HEK293 (cell line): ENCODE data around the gene WHRN.

Source experiments
- CTCF ChIA-PET: fragments of 350-600 bp; formaldehyde crosslinking; extraction: SDS; loops from one replicate; lab custom pipeline; 2021; ENCODE audit warnings: antibody characterized with exemption; lab: Yijun Ruan, JAX
- POLR2A ChIA-PET: fragments of 300-600 bp; formaldehyde crosslinking; extraction: SDS; loops from one replicate; lab custom pipeline; 2020; ENCODE audit warnings: antibody characterized with exemption, inconsistent platforms; lab: Yijun Ruan, JAX
- H3K27ac ChIP-seq: fragments of 200-500 bp; sonication (Bioruptor generic); 2 replicates; pipeline ENCODE4 v1.5.1; 2014; ENCODE audit warnings: low read depth, low read length, control low read depth, inconsistent platforms; ENCODE audit errors: extremely low read depth
- H3K36me3 ChIP-seq, 2 experiments: fragments of 200-500 bp in 1 of 2; sonication (Bioruptor generic) in 1 of 2; 1 replicate in 1 of 2; 2 replicates in 1 of 2; pipeline ENCODE4 v1.5.1; 2014 to 2017; ENCODE audit warnings: inconsistent platforms in 2 of 2, low read length in 2 of 2; ENCODE audit not compliant: control insufficient read depth in 2 of 2, insufficient read depth in 1 of 2
- H3K4me1 ChIP-seq: fragments of 200-500 bp; sonication (Bioruptor generic); 2 replicates; pipeline ENCODE4 v1.5.1; 2014; ENCODE audit warnings: mild to moderate bottlenecking, low read length, inconsistent platforms; ENCODE audit not compliant: control insufficient read depth, insufficient read depth
- H3K4me3 ChIP-seq: 2 replicates; pipeline ENCODE4 v1.5.1; 2011; ENCODE audit warnings: low read depth, mild to moderate bottlenecking, control low read depth, low read length, moderate library complexity
- H3K9me3 ChIP-seq: fragments of 200-500 bp; sonication (Bioruptor generic); 2 replicates; pipeline ENCODE4 v1.5.1; 2014; ENCODE audit warnings: low read depth, low read length, inconsistent platforms; ENCODE audit not compliant: control insufficient read depth, insufficient read depth
- KLF9 ChIP-seq: fragments of 450-650 bp; formaldehyde crosslinking; IDR thresholded peaks from 2 replicates; pipeline ENCODE4 v1.5.1; 2016; ENCODE audit warnings: missing biosample characterization, missing genetic modification characterization, low read depth
- PRDM4 ChIP-seq: fragments of 450-650 bp; formaldehyde crosslinking; IDR thresholded peaks from 2 replicates; pipeline ENCODE4 v1.5.1; 2017; ENCODE audit warnings: missing biosample characterization, missing genetic modification characterization
- SALL2 ChIP-seq: fragments of 450-650 bp; formaldehyde crosslinking; IDR thresholded peaks from 2 replicates; pipeline ENCODE4 v1.5.0; 2017; ENCODE audit warnings: missing biosample characterization, mild to moderate bottlenecking, missing genetic modification characterization, borderline replicate concordance
- SP2 ChIP-seq: fragments of 450-650 bp; formaldehyde crosslinking; IDR thresholded peaks from 2 replicates; pipeline ENCODE4 v1.5.1; 2016; ENCODE audit warnings: missing biosample characterization, missing genetic modification characterization
- YY1 ChIP-seq: fragments of 450-650 bp; formaldehyde crosslinking; IDR thresholded peaks from 2 replicates; pipeline ENCODE4 v1.5.1; 2018; ENCODE audit warnings: missing biosample characterization, missing genetic modification characterization
- ZEB2 ChIP-seq: fragments of 450-650 bp; formaldehyde crosslinking; IDR thresholded peaks from 2 replicates; pipeline ENCODE4 v1.5.1; 2016; ENCODE audit warnings: missing biosample characterization, missing genetic modification characterization
- ZFP37 ChIP-seq: fragments of 450-650 bp; formaldehyde crosslinking; IDR thresholded peaks from 2 replicates; pipeline ENCODE4 v1.5.1; 2016; ENCODE audit warnings: missing biosample characterization, missing genetic modification characterization
- ZFP69B ChIP-seq: fragments of 450-650 bp; formaldehyde crosslinking; IDR thresholded peaks from 2 replicates; pipeline ENCODE4 v1.5.1; 2016; ENCODE audit warnings: missing biosample characterization, missing genetic modification characterization
- ZNF302 ChIP-seq: fragments of 450-650 bp; formaldehyde crosslinking; IDR thresholded peaks from 2 replicates; pipeline ENCODE4 v1.5.1; 2016; ENCODE audit warnings: missing biosample characterization, missing genetic modification characterization, low read depth
- ZNF48 ChIP-seq: fragments of 450-650 bp; formaldehyde crosslinking; IDR thresholded peaks from 2 replicates; pipeline ENCODE4 v1.5.1; 2016; ENCODE audit warnings: missing biosample characterization, missing genetic modification characterization
- ZNF610 ChIP-seq: fragments of 450-650 bp; formaldehyde crosslinking; IDR thresholded peaks from 2 replicates; pipeline ENCODE4 v1.5.1; 2016; ENCODE audit warnings: missing biosample characterization, missing genetic modification characterization, borderline replicate concordance
- ZNF692 ChIP-seq: fragments of 450-650 bp; formaldehyde crosslinking; IDR thresholded peaks from 2 replicates; pipeline ENCODE4 v1.5.1; 2016; ENCODE audit warnings: missing biosample characterization, missing genetic modification characterization
- ZNF707 ChIP-seq: fragments of 450-650 bp; formaldehyde crosslinking; IDR thresholded peaks from 2 replicates; pipeline ENCODE4 v1.5.1; 2016; ENCODE audit warnings: missing biosample characterization, missing genetic modification characterization
- ZNF837 ChIP-seq: fragments of 450-650 bp; formaldehyde crosslinking; IDR thresholded peaks from 2 replicates; pipeline ENCODE4 v1.5.1; 2016; ENCODE audit warnings: missing biosample characterization, missing genetic modification characterization
- ZSCAN5A ChIP-seq: fragments of 450-650 bp; formaldehyde crosslinking; IDR thresholded peaks from 2 replicates; pipeline ENCODE4 v1.5.1; 2016; ENCODE audit warnings: missing biosample characterization, missing genetic modification characterization
- TF ChIP-seq, protein P1 (sequence below): fragments of 450-650 bp; formaldehyde crosslinking; IDR thresholded peaks from 2 replicates; pipeline ENCODE4 v1.5.1; 2017; ENCODE audit warnings: missing biosample characterization, missing genetic modification characterization

Gene WHRN

GRCh38 chr9:114361542-114361941 is 143.7 kb downstream of the WHRN start:
- H3K4me3 ChIP-seq: no peak overlapping the region
- H3K9me3 ChIP-seq: no peaks in the 10 kb centered on the region
- peaks cover 0 to 14% of the 10 kb centered on the region in 2 experiments; a peak in 1 of 3 replicates for H3K36me3 ChIP-seq
- H3K27ac ChIP-seq: no peak overlapping the region
- POLR2A ChIA-PET: no interaction called here
- CTCF ChIA-PET: no interaction called here
- TF ChIP-seq ZNF610: no peak
- no peak for TF ChIP-seq ZNF707 (tag by site-specific recombination)
- no peak for TF ChIP-seq YY1 (tag by site-specific recombination)
- TF ChIP-seq ZNF48 (tag by site-specific recombination): no peak
- no peaks in the 10 kb centered on the region for H3K4me1 ChIP-seq

GRCh38 chr9:114359801-114360200 is 145.5 kb downstream of the WHRN start:
- POLR2A ChIA-PET: no interaction called here
- Histone ChIP-seq H3K9me3 (no peaks in the 10 kb centered on the region), H3K36me3 (peaks cover 0 to 14% of the 10 kb centered on the region in 2 experiments; a peak in 1 of 3 replicates), H3K4me1 (no peaks in the 10 kb centered on the region), H3K27ac (no peak overlapping the region), H3K4me3 (no peak overlapping the region)
- CTCF ChIA-PET: interaction anchor here (0.6 kb wide), 1 partner anchor 324 kb away, joined by 3 read pairs; no protein-coding TSS in a partner anchor
- TF ChIP-seq, protein P1, sequence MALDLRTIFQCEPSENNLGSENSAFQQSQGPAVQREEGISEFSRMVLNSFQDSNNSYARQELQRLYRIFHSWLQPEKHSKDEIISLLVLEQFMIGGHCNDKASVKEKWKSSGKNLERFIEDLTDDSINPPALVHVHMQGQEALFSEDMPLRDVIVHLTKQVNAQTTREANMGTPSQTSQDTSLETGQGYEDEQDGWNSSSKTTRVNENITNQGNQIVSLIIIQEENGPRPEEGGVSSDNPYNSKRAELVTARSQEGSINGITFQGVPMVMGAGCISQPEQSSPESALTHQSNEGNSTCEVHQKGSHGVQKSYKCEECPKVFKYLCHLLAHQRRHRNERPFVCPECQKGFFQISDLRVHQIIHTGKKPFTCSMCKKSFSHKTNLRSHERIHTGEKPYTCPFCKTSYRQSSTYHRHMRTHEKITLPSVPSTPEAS (tag by site-specific recombination): no peak

GRCh38 chr9:114357911-114358328 is 147.4 kb downstream of the WHRN start:
- H3K27ac ChIP-seq: no peak overlapping the region
- TF ChIP-seq ZNF692 (tag by site-specific recombination): 0 out of 2 replicates have a peak, but pooled peaks have one; percentile 38
- peak; percentile 46; the same call in 1 of the 2 replicates for TF ChIP-seq ZFP69B (tag by site-specific recombination)
- TF ChIP-seq PRDM4 (tag by site-specific recombination): no peak
- H3K36me3 ChIP-seq: peaks cover 0 to 14% of the 10 kb centered on the region in 2 experiments; a peak in 1 of 3 replicates
- ChIA-PET CTCF (no interaction called here), POLR2A (no interaction called here)
- H3K9me3 ChIP-seq: no peaks in the 10 kb centered on the region
- H3K4me1 ChIP-seq: no peaks in the 10 kb centered on the region
- no peak overlapping the region for H3K4me3 ChIP-seq

DNA sequence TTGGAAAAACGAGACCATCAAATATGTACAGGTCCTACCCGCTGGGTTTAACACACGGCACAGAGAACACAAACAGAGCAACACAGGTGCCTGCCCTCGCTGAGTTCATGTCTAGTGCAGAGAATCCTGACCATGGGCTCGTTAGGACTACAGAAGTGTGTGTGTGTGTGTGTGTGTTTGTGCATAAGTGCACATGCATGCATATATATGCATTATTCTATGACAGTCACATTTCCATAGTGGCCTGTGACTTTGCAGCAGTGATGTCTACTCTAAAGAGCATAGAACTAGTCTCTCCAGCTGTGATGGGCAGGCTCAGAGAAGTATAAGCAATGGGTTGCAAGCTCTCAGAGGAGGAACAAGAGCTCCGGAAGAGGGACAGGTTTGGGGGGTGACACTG is 147.9 kb downstream of the WHRN start:
- H3K4me3 ChIP-seq: no peak overlapping the region
- CTCF ChIA-PET: interaction anchor here (0.7 to 1.2 kb wide), 2 partner anchors 9 to 152 kb away, joined by 3 to 5 read pairs; no protein-coding TSS in a partner anchor
- POLR2A ChIA-PET: no interaction called here
- no peak for TF ChIP-seq ZEB2 (tag by site-specific recombination)
- TF ChIP-seq ZNF837 (tag by site-specific recombination): no peak
- no peak for TF ChIP-seq ZNF692 (tag by site-specific recombination)
- TF ChIP-seq SALL2 (tag by site-specific recombination): no peak
- TF ChIP-seq ZSCAN5A (tag by site-specific recombination): no peak
- TF ChIP-seq ZFP37 (tag by site-specific recombination): no peak
- TF ChIP-seq KLF9: no peak
- no peak for TF ChIP-seq ZNF302
- no peak for TF ChIP-seq SP2

More for the DNA sequence above, 147.9 kb downstream of the WHRN start:
- H3K36me3 ChIP-seq: peaks cover 0 to 14% of the 10 kb centered on the region in 2 experiments; a peak in 1 of 3 replicates
- no peaks in the 10 kb centered on the region for H3K4me1 ChIP-seq
- no peaks in the 10 kb centered on the region for H3K9me3 ChIP-seq
- no peak overlapping the region for H3K27ac ChIP-seq
